Measurements from ENCODE around the gene TM6SF1.

TM6SF1 gene

DNA sequence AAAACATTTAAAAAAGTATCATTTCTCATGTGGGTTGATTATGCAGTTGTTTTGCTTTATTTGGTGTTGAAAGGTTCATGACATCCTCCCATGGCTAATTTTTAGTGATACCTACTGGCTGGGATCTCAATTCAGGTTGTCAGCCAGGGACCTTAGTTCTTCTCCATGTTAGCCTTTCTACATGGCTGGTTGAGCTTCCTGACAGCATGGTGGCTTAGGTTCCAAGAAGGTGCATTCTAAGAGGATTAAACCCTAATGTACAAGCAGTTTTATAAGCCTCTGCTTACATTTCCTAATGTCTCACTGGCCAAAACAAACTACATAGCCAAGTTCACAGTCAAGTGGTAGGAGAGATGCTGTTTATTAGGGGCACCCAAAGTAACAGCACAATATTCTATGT lies 9.4 kb upstream of the TM6SF1 start:
- Histone ChIP-seq H3K27ac (no peak overlapping the region), H3K27me3 (replicated peaks) (no peaks in the 10 kb centered on the region), H3K36me3 (replicated peaks) (no peaks in the 10 kb centered on the region), H3K4me3 (ENCODE audit: low read depth, low read length) (no peak overlapping the region)
- TF ChIP-seq, protein P1, sequence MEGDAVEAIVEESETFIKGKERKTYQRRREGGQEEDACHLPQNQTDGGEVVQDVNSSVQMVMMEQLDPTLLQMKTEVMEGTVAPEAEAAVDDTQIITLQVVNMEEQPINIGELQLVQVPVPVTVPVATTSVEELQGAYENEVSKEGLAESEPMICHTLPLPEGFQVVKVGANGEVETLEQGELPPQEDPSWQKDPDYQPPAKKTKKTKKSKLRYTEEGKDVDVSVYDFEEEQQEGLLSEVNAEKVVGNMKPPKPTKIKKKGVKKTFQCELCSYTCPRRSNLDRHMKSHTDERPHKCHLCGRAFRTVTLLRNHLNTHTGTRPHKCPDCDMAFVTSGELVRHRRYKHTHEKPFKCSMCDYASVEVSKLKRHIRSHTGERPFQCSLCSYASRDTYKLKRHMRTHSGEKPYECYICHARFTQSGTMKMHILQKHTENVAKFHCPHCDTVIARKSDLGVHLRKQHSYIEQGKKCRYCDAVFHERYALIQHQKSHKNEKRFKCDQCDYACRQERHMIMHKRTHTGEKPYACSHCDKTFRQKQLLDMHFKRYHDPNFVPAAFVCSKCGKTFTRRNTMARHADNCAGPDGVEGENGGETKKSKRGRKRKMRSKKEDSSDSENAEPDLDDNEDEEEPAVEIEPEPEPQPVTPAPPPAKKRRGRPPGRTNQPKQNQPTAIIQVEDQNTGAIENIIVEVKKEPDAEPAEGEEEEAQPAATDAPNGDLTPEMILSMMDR (IDR thresholded peaks at IDR 0.05; ENCODE audit: low read depth, low read length, missing control alignments), result no peak
- DNase-seq, result no peak
- in situ Hi-C loops (cut with HindIII; ENCODE audit: low pct_ligation_motif_present, low sequenced_read_pairs), result no loop called here

DNA sequence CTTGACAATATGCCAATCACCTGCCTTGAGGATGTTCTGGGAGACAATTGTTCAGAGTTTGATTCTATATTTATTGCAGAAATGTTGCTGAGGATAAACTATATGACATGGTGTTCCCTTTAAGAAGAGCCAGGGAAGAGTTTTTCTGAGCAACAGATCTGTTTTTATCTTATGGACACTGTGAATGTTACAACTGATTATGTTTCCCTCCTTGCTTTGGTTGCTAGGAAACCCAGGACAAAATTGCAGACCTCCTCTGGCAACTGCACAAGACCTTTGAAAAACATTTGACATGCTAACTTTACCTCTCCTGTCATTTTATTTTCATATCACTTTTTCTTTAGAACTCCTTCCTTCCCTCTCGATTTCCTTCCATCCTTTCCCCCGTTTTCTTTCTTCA lies 8.2 kb upstream of the TM6SF1 start:
- TF ChIP-seq, protein P1 (IDR thresholded peaks at IDR 0.05; ENCODE audit: low read depth, low read length, missing control alignments), result no peak
- Histone ChIP-seq H3K27ac (no peak overlapping the region), H3K4me3 (ENCODE audit: low read depth, low read length) (no peak overlapping the region), H3K27me3 (replicated peaks) (no peaks in the 10 kb centered on the region), H3K36me3 (replicated peaks) (no peaks in the 10 kb centered on the region)
- in situ Hi-C loops (cut with HindIII; ENCODE audit: low pct_ligation_motif_present, low sequenced_read_pairs), result no loop called here
- DNase-seq, result no peak

DNA sequence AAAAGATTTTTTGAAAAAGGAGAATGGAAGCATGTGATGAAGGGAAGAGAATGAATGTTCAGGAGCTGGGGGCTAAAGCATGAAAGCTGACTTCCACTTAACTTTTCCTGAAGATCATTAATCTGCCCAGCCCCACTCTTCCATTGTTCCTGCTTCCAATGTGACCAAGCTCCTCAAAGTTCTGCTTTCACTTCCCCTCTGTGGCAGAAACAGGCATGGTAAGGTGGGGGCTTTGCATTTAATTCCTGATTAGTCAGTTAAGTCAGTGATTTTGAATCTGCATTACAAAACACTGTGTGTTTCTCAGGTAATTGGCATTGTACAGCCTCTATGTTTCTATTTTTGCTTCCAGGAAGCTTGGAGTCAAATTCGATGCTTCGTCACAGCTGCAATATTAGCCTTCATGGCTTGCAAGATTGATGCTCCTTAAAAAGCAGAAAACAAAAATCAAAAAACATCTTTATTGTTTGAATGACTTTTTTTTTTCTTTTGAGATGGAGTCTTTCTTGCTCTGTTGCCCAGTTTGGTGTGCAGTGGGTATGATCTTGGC lies 7.3 kb upstream of the TM6SF1 start:
- Histone ChIP-seq H3K36me3 (replicated peaks) (no peaks in the 10 kb centered on the region), H3K27ac (no peak overlapping the region), H3K4me3 (ENCODE audit: low read depth, low read length) (no peak overlapping the region), H3K27me3 (replicated peaks) (no peaks in the 10 kb centered on the region)
- DNase-seq, result no peak
- in situ Hi-C loops (cut with HindIII; ENCODE audit: low pct_ligation_motif_present, low sequenced_read_pairs), result no loop called here
- TF ChIP-seq, protein P1 (IDR thresholded peaks at IDR 0.05; ENCODE audit: low read depth, low read length, missing control alignments), result no peak

DNA sequence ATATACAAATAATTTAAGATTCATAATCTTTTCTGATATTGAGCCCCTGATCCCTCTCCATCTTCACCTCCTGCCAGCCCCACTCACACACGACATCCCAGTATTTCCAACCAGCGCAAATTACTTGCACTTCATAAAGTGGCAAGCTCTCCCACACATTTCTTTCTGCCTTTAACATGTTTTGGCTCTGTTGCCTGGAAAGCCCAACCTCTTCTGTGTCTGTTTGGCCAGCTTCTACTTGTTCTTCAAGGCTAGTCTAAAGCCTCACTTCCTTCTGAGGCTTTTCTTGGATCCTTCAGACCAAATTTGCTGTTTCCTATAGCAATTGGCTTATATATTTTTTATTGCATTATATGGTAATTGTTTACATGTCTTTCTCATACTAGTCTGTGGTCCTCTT lies 5.1 kb upstream of the TM6SF1 start:
- Histone ChIP-seq H3K27me3 (replicated peaks) (no peaks in the 10 kb centered on the region), H3K36me3 (replicated peaks) (no peaks in the 10 kb centered on the region), H3K27ac (no peak overlapping the region), H3K4me3 (ENCODE audit: low read depth, low read length) (no peak overlapping the region)
- in situ Hi-C loops (cut with HindIII; ENCODE audit: low pct_ligation_motif_present, low sequenced_read_pairs), result no loop called here
- DNase-seq, result no peak
- TF ChIP-seq, protein P1 (IDR thresholded peaks at IDR 0.05; ENCODE audit: low read depth, low read length, missing control alignments), result no peak

DNA sequence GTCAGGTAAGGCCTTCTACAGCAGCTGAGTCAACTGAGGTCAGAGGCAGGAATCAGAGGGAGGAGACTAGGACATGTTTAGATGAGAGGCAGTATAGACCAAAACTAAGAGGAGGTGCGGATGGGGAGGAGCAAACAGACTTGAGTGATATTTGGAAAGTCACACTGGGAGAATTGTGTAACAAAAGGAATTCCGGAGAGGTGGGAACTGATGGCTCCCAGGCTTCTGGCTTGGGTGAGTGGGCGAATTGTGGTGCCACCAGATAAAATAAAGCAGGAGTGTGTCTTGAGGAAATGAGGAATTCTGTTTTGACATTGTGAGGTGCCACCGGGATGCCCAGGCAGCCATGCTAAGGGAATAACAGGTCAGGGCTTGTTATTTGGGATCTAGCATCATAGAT lies 3.3 kb upstream of the TM6SF1 start:
- in situ Hi-C loops (cut with HindIII; ENCODE audit: low pct_ligation_motif_present, low sequenced_read_pairs), result no loop called here
- Histone ChIP-seq H3K4me3 (ENCODE audit: low read depth, low read length) (no peak overlapping the region), H3K36me3 (replicated peaks) (no peaks in the 10 kb centered on the region), H3K27me3 (replicated peaks) (no peaks in the 10 kb centered on the region), H3K27ac (no peak overlapping the region)
- TF ChIP-seq, protein P1 (IDR thresholded peaks at IDR 0.05; ENCODE audit: low read depth, low read length, missing control alignments), result no peak
- DNase-seq, result no peak

DNA sequence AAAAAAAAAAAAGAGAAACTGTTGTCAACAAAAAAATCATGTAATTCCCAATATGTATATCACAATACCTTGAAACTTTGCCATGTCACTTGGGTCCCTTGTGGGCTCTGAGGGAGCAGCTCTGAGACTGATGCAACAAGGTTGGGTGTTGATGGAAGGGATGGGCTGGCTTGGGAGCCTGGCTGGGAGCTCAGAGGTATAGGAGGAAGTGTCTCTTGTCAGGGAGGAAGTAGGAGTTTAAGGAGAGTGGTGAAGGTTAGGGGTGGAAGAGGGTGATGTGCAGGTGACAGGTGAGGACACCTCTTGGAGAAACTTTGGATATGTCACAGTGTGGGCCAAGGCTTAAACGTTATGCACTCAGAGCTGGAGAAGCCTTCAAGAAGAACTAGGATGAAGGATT lies 2.0 kb upstream of the TM6SF1 start:
- Histone ChIP-seq H3K4me3 (ENCODE audit: low read depth, low read length) (no peak overlapping the region), H3K27me3 (replicated peaks) (no peaks in the 10 kb centered on the region), H3K36me3 (replicated peaks) (no peaks in the 10 kb centered on the region), H3K27ac (no peak overlapping the region)
- TF ChIP-seq, protein P1 (IDR thresholded peaks at IDR 0.05; ENCODE audit: low read depth, low read length, missing control alignments), result no peak
- in situ Hi-C loops (cut with HindIII; ENCODE audit: low pct_ligation_motif_present, low sequenced_read_pairs), result no loop called here
- DNase-seq, result no peak

All from brain microvascular endothelial cell (primary cell).